HG03575 (cell line): Measurements from ENCODE around the gene PLEKHB2.
"Not testable (repeated sequence)": the region's sequence is repeated elsewhere in the genome, so short reads cannot be mapped to it uniquely, and the experiment has no call there.

ENCODE experiments used
- ATAC-seq: cut with Tn5 transposase; IDR thresholded peaks from one replicate; pipeline ENCODE4 v1.9.1; 2021; ENCODE audit not compliant: unreplicated experiment, insufficient number of reproducible peaks, low FRiP score; ENCODE audit errors: extremely low read depth

PLEKHB2 gene

GRCh38 chr2:131105156-131105949, at the start of gene PLEKHB2:
TSS of gene PLEKHB2 (plus strand) at chr2:131105336. CDS start at chr2:131120942, 15,606 bp downstream.
- peak; percentile 42 for ATAC-seq

- no peak for ATAC-seq
Measured at GRCh38 chr2:131056204-131056931, 48.8 kb upstream of the PLEKHB2 start.

GRCh38 chr2:131056932-131057287, 48.2 kb upstream of the PLEKHB2 start:
- ATAC-seq, result no peak

GRCh38 chr2:131058214-131058843, 46.8 kb upstream of the PLEKHB2 start:
- no peak for ATAC-seq

GRCh38 chr2:131058920-131059319, 46.2 kb upstream of the PLEKHB2 start:
- no peak for ATAC-seq

- ATAC-seq, result no peak
Measured at GRCh38 chr2:131063501-131064283, 41.4 kb upstream of the PLEKHB2 start.

GRCh38 chr2:131064589-131065512, 40.3 kb upstream of the PLEKHB2 start:
- no peak for ATAC-seq

GRCh38 chr2:131067465-131068125, 37.5 kb upstream of the PLEKHB2 start:
- no peak for ATAC-seq

GRCh38 chr2:131068172-131068571, 37.0 kb upstream of the PLEKHB2 start:
- ATAC-seq, result not testable (repeated sequence)

- not testable (repeated sequence) for ATAC-seq
Measured at GRCh38 chr2:131075578-131075977, 29.6 kb upstream of the PLEKHB2 start.

- ATAC-seq, result no peak
Measured at GRCh38 chr2:131076707-131077106, 28.4 kb upstream of the PLEKHB2 start.

- ATAC-seq, result no peak
Measured at GRCh38 chr2:131077182-131077846, 27.8 kb upstream of the PLEKHB2 start.

GRCh38 chr2:131077966-131078365, 27.2 kb upstream of the PLEKHB2 start:
- no peak for ATAC-seq

- not testable (repeated sequence) for ATAC-seq
Measured at GRCh38 chr2:131079931-131080330, 25.2 kb upstream of the PLEKHB2 start.

- no peak for ATAC-seq
Measured at GRCh38 chr2:131081190-131081589, 23.9 kb upstream of the PLEKHB2 start.

- ATAC-seq, result no peak
Measured at GRCh38 chr2:131085646-131086045, 19.5 kb upstream of the PLEKHB2 start.

- ATAC-seq, result no peak
Measured at GRCh38 chr2:131092458-131093005, 12.6 kb upstream of the PLEKHB2 start.
